BLaER1 treated with 17β-estradiol and CSF1 and Interleukin-3, amounts not matched to agents 10 nM and 100 nM (cell line): Measurements from ENCODE around the gene SUOX.

Source experiments
- H3K27ac ChIP-seq, 11 experiments: shearing (Covaris generic); formaldehyde crosslinking; 2 replicates each; pipeline ENCODE4 v1.8.1; 2022
- H3K27me3 ChIP-seq, 11 experiments: shearing (Covaris generic); formaldehyde crosslinking; 2 replicates each; pipeline ENCODE4 v1.8.1; 2022
- H3K36me3 ChIP-seq, 11 experiments: shearing (Covaris generic); formaldehyde crosslinking; 2 replicates each; pipeline ENCODE4 v1.8.1; 2022
- H3K4me1 ChIP-seq, 10 experiments: shearing (Covaris generic); formaldehyde crosslinking; 2 replicates each; pipeline ENCODE4 v1.8.1; 2022
- H3K4me2 ChIP-seq, 11 experiments: shearing (Covaris generic); formaldehyde crosslinking; 2 replicates each; pipeline ENCODE4 v1.8.1; 2022
- H3K4me3 ChIP-seq, 10 experiments: shearing (Covaris generic); formaldehyde crosslinking; 2 replicates each; pipeline ENCODE4 v1.8.1; 2022
- H3K9ac ChIP-seq, 11 experiments: shearing (Covaris generic); formaldehyde crosslinking; 2 replicates each; pipeline ENCODE4 v1.8.1; 2022
- H3K9me3 ChIP-seq, 11 experiments: shearing (Covaris generic); formaldehyde crosslinking; replicated peaks in 1 of 11; 2 replicates each; pipeline ENCODE4 v1.8.1; 2022
- H4K20me1 ChIP-seq, 11 experiments: shearing (Covaris generic); formaldehyde crosslinking; 2 replicates each; pipeline ENCODE4 v1.8.1; 2022
- Cebpa-rat ChIP-seq, 11 experiments: shearing (Covaris generic); IDR thresholded peaks; 2 replicates each; pipeline ENCODE4 v1.8.1; 2022

The SUOX gene

GRCh38 chr12:55966408-55967281, 30.4 kb upstream of the SUOX start, which contains the start of gene CDK2:
Gene CDK2 (plus strand): TSS chr12:55966830. CDS start chr12:55967009, 179 bp downstream.
- TF ChIP-seq Cebpa-rat (IDR thresholded peaks at IDR 0.05) = no peak
- peak within 1 kb of the TSS; percentile 42 to 86 (median 73); a peak in 21 of 22 replicates for H3K27ac ChIP-seq
- H3K9me3 ChIP-seq = no peaks in the 10 kb centered on the region
- H3K27me3 ChIP-seq = no peaks in the 10 kb centered on the region
- H4K20me1 ChIP-seq = peaks cover 0 to 8% (median 0%) of the 10 kb centered on the region in 11 experiments; a peak in 3 of 22 replicates
- H3K4me2 ChIP-seq = peak within 1 kb of the TSS; percentile 88 to 99 (median 95)
- peaks cover 44 to 57% (median 48%) of the 10 kb centered on the region in 10 experiments for H3K4me1 ChIP-seq
- H3K9ac ChIP-seq = peak within 1 kb of the TSS; percentile 81 to 92 (median 85)
- H3K36me3 ChIP-seq = peaks cover 0 to 40% (median 35%) of the 10 kb centered on the region in 11 experiments; a peak in 17 of 22 replicates
- peak within 1 kb of the TSS; percentile 72 to 98 (median 83) for H3K4me3 ChIP-seq

- H3K36me3 ChIP-seq = peaks cover 0 to 47% (median 41%) of the 10 kb centered on the region in 11 experiments; a peak in 17 of 22 replicates
- peak overlapping the region in 3 of 11 experiments; percentile 1 to 99 (median 94); a peak in 4 of 22 replicates for H3K4me2 ChIP-seq
- no peak overlapping the region for H3K27ac ChIP-seq
- peaks cover 56 to 70% (median 62%) of the 10 kb centered on the region in 10 experiments for H3K4me1 ChIP-seq
- no peaks in the 10 kb centered on the region for H3K27me3 ChIP-seq
- TF ChIP-seq Cebpa-rat (IDR thresholded peaks at IDR 0.05) = no peak
- H3K9ac ChIP-seq = no peak overlapping the region
- no peak overlapping the region for H3K4me3 ChIP-seq
- no peaks in the 10 kb centered on the region for H3K9me3 ChIP-seq
- H4K20me1 ChIP-seq = peaks cover 0 to 8% (median 0%) of the 10 kb centered on the region in 11 experiments; a peak in 4 of 22 replicates
Observed at GRCh38 chr12:55969356-55969755, 27.7 kb upstream of the SUOX start.

- Histone ChIP-seq H4K20me1 (peaks cover 0 to 9% (median 5%) of the 10 kb centered on the region in 11 experiments; a peak in 6 of 22 replicates), H3K27ac (0 out of 22 replicates have a peak overlapping the region, but pooled peaks of 1 of the 11 experiments have one; percentile 11)
Observed at GRCh38 chr12:55970775-55971174, 26.3 kb upstream of the SUOX start.

GRCh38 chr12:55972042-55972441, 25.0 kb upstream of the SUOX start:
- H3K4me1 ChIP-seq = peaks cover 66 to 83% (median 72%) of the 10 kb centered on the region in 10 experiments
- H4K20me1 ChIP-seq = peaks cover 0 to 20% (median 5%) of the 10 kb centered on the region in 11 experiments; a peak in 7 of 22 replicates
- no peaks in the 10 kb centered on the region for H3K27me3 ChIP-seq
- peak overlapping the region in 6 of 11 experiments; percentile 10 to 78 (median 70); a peak in 9 of 22 replicates for H3K27ac ChIP-seq
- no peaks in the 10 kb centered on the region for H3K9me3 ChIP-seq
- H3K4me3 ChIP-seq = peak overlapping the region in 6 of 10 experiments; percentile 60 to 74 (median 64); a peak in 11 of 20 replicates
- no peak for TF ChIP-seq Cebpa-rat (IDR thresholded peaks at IDR 0.05)
- peaks cover 4 to 56% (median 46%) of the 10 kb centered on the region in 11 experiments; a peak in 17 of 22 replicates for H3K36me3 ChIP-seq
- H3K9ac ChIP-seq = peak overlapping the region in 7 of 11 experiments; percentile 67 to 79 (median 77); a peak in 8 of 22 replicates
- H3K4me2 ChIP-seq = peak overlapping the region; percentile 65 to 91 (median 80)

More at GRCh38 chr12:55970775-55971174, 26.3 kb upstream of the SUOX start:
- no peaks in the 10 kb centered on the region for H3K27me3 ChIP-seq
- H3K9ac ChIP-seq = no peak overlapping the region
- no peak for TF ChIP-seq Cebpa-rat (IDR thresholded peaks at IDR 0.05)
- H3K36me3 ChIP-seq = peaks cover 0 to 47% (median 41%) of the 10 kb centered on the region in 11 experiments; a peak in 17 of 22 replicates
- H3K4me1 ChIP-seq = peaks cover 60 to 78% (median 66%) of the 10 kb centered on the region in 10 experiments
- no peaks in the 10 kb centered on the region for H3K9me3 ChIP-seq
- peak overlapping the region in 9 of 11 experiments; percentile 36 to 91 (median 79); a peak in 16 of 22 replicates for H3K4me2 ChIP-seq
- no peak overlapping the region for H3K4me3 ChIP-seq

- H3K27ac ChIP-seq = peak overlapping the region; percentile 43 to 78 (median 67); a peak in 18 of 22 replicates
- peak overlapping the region; percentile 65 to 91 (median 80) for H3K4me2 ChIP-seq
- peaks cover 66 to 84% (median 72%) of the 10 kb centered on the region in 10 experiments for H3K4me1 ChIP-seq
Observed at GRCh38 chr12:55972456-55972855, 24.6 kb upstream of the SUOX start.

GRCh38 chr12:55972911-55973598, 24.0 kb upstream of the SUOX start:
- Histone ChIP-seq H4K20me1 (peaks cover 0 to 30% (median 0%) of the 10 kb centered on the region in 11 experiments; a peak in 6 of 22 replicates), H3K27ac (peak overlapping the region; percentile 43 to 78 (median 67); a peak in 21 of 22 replicates), H3K9ac (peak overlapping the region; percentile 67 to 82 (median 77)), H3K4me1 (peaks cover 66 to 84% (median 72%) of the 10 kb centered on the region in 10 experiments), H3K9me3 (no peaks in the 10 kb centered on the region), H3K4me2 (peak overlapping the region; percentile 65 to 91 (median 80)), H3K27me3 (no peaks in the 10 kb centered on the region), H3K36me3 (peaks cover 6 to 57% (median 45%) of the 10 kb centered on the region in 11 experiments; a peak in 17 of 22 replicates), H3K4me3 (peak overlapping the region; percentile 59 to 97 (median 66))
- TF ChIP-seq Cebpa-rat (IDR thresholded peaks at IDR 0.05) = no peak

More at GRCh38 chr12:55972456-55972855, 24.6 kb upstream of the SUOX start:
- peaks cover 6 to 59% (median 47%) of the 10 kb centered on the region in 11 experiments; a peak in 17 of 22 replicates for H3K36me3 ChIP-seq
- no peaks in the 10 kb centered on the region for H3K9me3 ChIP-seq
- H3K9ac ChIP-seq = peak overlapping the region; percentile 67 to 82 (median 77); a peak in 21 of 22 replicates
- no peak for TF ChIP-seq Cebpa-rat (IDR thresholded peaks at IDR 0.05)
- no peaks in the 10 kb centered on the region for H3K27me3 ChIP-seq
- peak overlapping the region; percentile 59 to 97 (median 66) for H3K4me3 ChIP-seq
- peaks cover 0 to 24% (median 5%) of the 10 kb centered on the region in 11 experiments; a peak in 7 of 22 replicates for H4K20me1 ChIP-seq

GRCh38 chr12:55973599-55974307, 23.3 kb upstream of the SUOX start, which contains the start of gene RAB5B:
Gene RAB5B (plus strand): TSS chr12:55974078. CDS start chr12:55986961, 12,883 bp downstream.
- H3K9me3 ChIP-seq = no peaks in the 10 kb centered on the region
- H4K20me1 ChIP-seq = peaks cover 0 to 37% (median 0%) of the 10 kb centered on the region in 11 experiments; a peak in 5 of 22 replicates
- peak within 1 kb of the TSS; percentile 88 to 96 (median 93) for H3K9ac ChIP-seq
- peak within 1 kb of the TSS; percentile 84 to 99 (median 96) for H3K4me3 ChIP-seq
- no peak for TF ChIP-seq Cebpa-rat (IDR thresholded peaks at IDR 0.05)
- H3K27ac ChIP-seq = peak within 1 kb of the TSS; percentile 82 to 93 (median 87)
- H3K36me3 ChIP-seq = peaks cover 7 to 56% (median 40%) of the 10 kb centered on the region in 11 experiments; a peak in 19 of 22 replicates
- peaks cover 66 to 84% (median 74%) of the 10 kb centered on the region in 10 experiments for H3K4me1 ChIP-seq
- H3K4me2 ChIP-seq = peak within 1 kb of the TSS; percentile 80 to 97 (median 89)
- H3K27me3 ChIP-seq = no peaks in the 10 kb centered on the region
